HL-60 (cell line): ENCODE data around the gene ST6GALNAC3.

Experiments used
- DNase-seq, 2 experiments: peaks; one replicate each; pipeline ENCODE4 v3.0.0-alpha.2; 2010 to 2020; ENCODE audit warnings: low read depth in 1 of 2, low spot score in 1 of 2
- H3K27ac ChIP-seq: fragments of 250-450 bp; sonication (Bioruptor Pico); replicated peaks from 2 replicates; pipeline ENCODE4 v1.5.1; 2020; ENCODE audit warnings: mild to moderate bottlenecking, moderate library complexity
- H3K27me3 ChIP-seq: fragments of 250-450 bp; sonication (Bioruptor Pico); 2 replicates; pipeline ENCODE4 v1.5.1; 2021; ENCODE audit warnings: mild to moderate bottlenecking, moderate library complexity; ENCODE audit not compliant: insufficient read depth, poor library complexity, severe bottlenecking
- H3K4me3 ChIP-seq: replicated peaks from 2 replicates; pipeline ENCODE4 v1.5.1; 2011; ENCODE audit warnings: mild to moderate bottlenecking, control low read depth, low read length; ENCODE audit not compliant: insufficient read depth
- GABPA ChIP-seq: IDR thresholded peaks from 2 replicates; pipeline ENCODE4 v1.6.1; 2012; ENCODE audit warnings: low read depth
- POLR2AphosphoS5 ChIP-seq: IDR thresholded peaks from 2 replicates; pipeline ENCODE4 v1.6.1; 2012; ENCODE audit warnings: low read depth
- SPI1 ChIP-seq: IDR thresholded peaks from 2 replicates; pipeline ENCODE4 v1.6.1; 2012; ENCODE audit warnings: low read depth, mild to moderate bottlenecking, borderline replicate concordance
- TF ChIP-seq, protein P1 (sequence below): IDR thresholded peaks from 2 replicates; pipeline ENCODE4 v1.6.1; 2012; ENCODE audit warnings: low read depth; ENCODE audit not compliant: insufficient replicate concordance
- TF ChIP-seq, protein P2 (sequence below): IDR thresholded peaks from one replicate; pipeline ENCODE4 v1.5.1; 2011; ENCODE audit warnings: low read length, control low read depth, inconsistent platforms; ENCODE audit not compliant: insufficient read depth

Gene ST6GALNAC3

DNA sequence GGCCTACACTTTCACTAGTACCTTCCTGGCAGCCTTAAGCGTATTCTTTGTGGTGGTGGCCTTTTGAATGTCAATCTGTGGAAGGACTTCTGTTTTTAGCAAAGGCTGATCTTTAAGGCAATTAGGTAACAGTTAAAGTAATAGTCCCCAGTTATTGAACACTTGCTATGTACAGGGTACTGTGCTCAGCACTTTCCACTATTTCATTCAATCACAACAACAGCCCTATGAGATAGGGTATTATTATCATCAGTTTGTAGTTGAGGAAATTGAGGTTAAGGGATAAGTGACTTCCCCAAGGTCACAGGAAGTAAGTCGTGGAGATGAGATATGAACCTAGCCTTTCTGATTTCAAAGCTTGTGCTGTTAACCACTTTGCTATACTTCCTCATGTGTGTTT lies 185.7 kb downstream of the ST6GALNAC3 start:
- DNase-seq: no peak
- Histone ChIP-seq H3K4me3 (no peak overlapping the region), H3K27me3 (no peaks in the 10 kb centered on the region), H3K27ac (no peak overlapping the region)
- TF ChIP-seq POLR2AphosphoS5: no peak
- no peak for TF ChIP-seq SPI1
- TF ChIP-seq, protein P1, sequence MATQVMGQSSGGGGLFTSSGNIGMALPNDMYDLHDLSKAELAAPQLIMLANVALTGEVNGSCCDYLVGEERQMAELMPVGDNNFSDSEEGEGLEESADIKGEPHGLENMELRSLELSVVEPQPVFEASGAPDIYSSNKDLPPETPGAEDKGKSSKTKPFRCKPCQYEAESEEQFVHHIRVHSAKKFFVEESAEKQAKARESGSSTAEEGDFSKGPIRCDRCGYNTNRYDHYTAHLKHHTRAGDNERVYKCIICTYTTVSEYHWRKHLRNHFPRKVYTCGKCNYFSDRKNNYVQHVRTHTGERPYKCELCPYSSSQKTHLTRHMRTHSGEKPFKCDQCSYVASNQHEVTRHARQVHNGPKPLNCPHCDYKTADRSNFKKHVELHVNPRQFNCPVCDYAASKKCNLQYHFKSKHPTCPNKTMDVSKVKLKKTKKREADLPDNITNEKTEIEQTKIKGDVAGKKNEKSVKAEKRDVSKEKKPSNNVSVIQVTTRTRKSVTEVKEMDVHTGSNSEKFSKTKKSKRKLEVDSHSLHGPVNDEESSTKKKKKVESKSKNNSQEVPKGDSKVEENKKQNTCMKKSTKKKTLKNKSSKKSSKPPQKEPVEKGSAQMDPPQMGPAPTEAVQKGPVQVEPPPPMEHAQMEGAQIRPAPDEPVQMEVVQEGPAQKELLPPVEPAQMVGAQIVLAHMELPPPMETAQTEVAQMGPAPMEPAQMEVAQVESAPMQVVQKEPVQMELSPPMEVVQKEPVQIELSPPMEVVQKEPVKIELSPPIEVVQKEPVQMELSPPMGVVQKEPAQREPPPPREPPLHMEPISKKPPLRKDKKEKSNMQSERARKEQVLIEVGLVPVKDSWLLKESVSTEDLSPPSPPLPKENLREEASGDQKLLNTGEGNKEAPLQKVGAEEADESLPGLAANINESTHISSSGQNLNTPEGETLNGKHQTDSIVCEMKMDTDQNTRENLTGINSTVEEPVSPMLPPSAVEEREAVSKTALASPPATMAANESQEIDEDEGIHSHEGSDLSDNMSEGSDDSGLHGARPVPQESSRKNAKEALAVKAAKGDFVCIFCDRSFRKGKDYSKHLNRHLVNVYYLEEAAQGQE: no peak
- TF ChIP-seq, protein P2, sequence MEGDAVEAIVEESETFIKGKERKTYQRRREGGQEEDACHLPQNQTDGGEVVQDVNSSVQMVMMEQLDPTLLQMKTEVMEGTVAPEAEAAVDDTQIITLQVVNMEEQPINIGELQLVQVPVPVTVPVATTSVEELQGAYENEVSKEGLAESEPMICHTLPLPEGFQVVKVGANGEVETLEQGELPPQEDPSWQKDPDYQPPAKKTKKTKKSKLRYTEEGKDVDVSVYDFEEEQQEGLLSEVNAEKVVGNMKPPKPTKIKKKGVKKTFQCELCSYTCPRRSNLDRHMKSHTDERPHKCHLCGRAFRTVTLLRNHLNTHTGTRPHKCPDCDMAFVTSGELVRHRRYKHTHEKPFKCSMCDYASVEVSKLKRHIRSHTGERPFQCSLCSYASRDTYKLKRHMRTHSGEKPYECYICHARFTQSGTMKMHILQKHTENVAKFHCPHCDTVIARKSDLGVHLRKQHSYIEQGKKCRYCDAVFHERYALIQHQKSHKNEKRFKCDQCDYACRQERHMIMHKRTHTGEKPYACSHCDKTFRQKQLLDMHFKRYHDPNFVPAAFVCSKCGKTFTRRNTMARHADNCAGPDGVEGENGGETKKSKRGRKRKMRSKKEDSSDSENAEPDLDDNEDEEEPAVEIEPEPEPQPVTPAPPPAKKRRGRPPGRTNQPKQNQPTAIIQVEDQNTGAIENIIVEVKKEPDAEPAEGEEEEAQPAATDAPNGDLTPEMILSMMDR: no peak
- TF ChIP-seq GABPA: no peak

DNA sequence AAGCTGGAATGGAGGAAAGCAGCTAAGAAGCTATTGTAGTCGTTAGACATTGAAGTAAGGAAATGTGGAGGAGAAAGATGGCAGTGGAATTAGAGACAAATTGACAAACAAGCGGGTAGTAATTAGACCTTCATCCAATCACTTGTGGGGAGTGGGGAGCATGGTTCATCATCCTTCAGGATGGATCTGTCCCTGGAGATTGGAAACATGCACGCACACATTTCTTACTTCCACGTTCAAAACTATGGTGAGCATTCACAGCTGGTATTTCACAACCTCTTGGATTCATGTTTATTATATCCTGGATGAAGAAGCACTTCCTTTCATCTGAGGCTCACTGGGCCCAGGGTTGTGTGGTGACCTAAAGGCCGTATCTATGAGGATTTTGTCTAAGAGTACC lies 188.1 kb downstream of the ST6GALNAC3 start:
- TF ChIP-seq SPI1 (no peak), GABPA (no peak)
- TF ChIP-seq, protein P2: no peak
- TF ChIP-seq, protein P1: no peak
- DNase-seq: no peak
- Histone ChIP-seq H3K27me3 (no peaks in the 10 kb centered on the region), H3K27ac (no peak overlapping the region), H3K4me3 (no peak overlapping the region)

DNA sequence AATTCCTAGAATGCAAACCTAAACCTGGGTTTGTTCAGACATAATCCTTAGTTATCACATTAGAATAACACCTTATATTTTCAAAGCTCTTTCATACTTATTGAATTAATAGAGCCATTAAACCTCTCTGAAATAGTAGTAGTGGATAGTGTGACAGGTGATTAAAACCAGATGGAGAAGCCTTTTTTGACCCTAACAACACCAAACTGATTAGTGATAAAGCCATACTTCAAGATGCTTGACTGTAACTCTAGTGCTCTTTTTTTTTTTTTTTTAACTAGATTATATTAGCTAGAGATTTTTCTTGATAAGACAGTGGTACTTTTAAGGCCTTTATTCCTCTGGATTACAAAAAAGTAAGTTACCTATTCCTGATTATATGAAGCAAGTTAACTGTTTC lies 190.1 kb downstream of the ST6GALNAC3 start:
- Histone ChIP-seq H3K27me3 (no peaks in the 10 kb centered on the region), H3K4me3 (no peak overlapping the region), H3K27ac (no peak overlapping the region)
- TF ChIP-seq GABPA: no peak
- no peak for TF ChIP-seq SPI1
- TF ChIP-seq, protein P2: no peak
- TF ChIP-seq, protein P1: no peak
- no peak for TF ChIP-seq POLR2AphosphoS5
- DNase-seq: no peak
